GM19395 (cell line): ENCODE results near the gene OGA.

ENCODE experiments used
- ATAC-seq: cut with Tn5 transposase; IDR thresholded peaks from one replicate; pipeline ENCODE4 v1.9.1; 2021; ENCODE audit warnings: mild to moderate bottlenecking, moderate library complexity; ENCODE audit not compliant: unreplicated experiment

OGA gene

DNA sequence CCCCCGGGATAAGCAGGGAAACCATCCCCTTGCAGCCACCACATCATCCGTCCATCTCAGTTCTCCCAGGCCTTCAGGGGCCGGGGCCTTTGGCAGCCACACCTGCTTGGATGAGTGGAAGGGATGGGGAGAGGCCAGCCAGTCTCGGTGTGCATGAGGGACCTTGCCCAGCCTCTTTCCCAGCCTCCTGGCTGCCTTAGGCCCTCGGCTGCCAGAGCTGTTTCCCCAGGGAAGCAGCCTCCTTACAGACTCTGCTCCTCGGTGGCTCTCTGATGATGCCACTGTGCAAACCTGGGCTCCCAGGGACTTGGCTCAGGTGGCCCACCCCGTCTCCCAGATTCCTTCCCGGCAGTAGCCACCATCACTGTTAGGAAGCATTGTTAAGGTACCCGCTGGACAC lies 57.0 kb downstream of the OGA start:
- no peak for ATAC-seq

DNA sequence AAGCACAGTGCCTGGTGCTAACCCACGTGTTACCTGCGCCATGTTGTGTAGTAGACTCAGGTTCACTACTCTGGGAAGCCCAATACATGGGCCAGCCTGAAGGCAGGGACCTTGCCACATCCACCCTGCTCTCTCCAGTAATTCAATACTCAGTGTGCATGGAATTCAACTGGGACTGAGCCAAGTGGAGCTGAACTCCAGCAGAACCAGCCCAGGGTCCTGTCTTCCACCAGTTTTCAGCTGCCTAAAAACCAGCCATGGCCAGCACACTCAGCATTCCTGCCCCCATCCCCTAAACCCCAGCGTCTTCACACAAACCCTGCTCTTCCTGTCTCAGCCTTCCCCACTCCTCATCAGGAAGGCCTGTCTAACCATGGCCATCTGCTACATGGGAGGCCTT lies 57.7 kb downstream of the OGA start:
- no peak for ATAC-seq

DNA sequence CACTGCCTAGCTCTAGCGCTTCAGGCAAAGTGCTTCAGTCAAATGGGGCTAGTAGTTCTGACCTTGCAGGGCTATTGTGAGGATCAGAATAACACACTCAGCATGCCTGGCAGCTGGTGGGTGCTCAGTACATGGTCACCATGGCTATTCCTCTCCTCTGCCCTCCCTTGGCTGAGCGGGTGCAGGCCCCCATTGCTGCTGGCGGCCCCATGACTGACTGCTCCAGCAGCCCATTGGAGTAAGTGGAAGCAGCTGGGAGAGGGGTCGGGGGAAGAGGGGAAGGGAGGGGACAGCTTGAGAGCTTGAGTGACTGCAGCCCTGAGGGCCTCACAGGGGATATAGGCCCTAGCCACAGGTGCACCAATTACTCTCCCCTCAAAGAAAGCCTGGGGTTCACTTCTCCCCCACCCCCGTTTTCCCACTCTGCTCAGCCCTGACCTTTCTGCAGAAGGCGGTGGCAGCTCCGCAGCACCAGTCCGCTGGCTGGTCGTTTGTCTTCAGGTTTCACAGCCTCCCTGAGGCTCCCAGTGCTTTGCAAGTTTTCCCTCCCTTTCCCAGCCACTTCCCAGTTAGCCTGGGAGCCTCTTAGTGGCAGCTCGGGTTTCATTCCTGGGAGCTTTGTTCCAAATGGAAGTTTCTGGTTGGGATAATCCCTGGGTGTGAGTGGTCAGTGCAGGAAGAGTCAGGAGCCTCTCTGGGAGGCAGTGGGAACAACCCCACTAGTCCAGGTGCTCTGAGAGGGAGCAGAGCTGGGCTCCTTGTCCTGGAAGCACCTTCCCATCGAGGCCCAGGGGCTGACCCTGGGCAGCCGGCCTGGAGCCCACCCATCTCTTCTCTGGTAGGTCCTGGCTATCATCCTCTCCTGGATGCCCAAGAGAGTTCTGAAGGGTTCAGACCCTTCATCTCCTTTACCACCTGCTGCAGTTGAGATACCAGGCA lies 58.7 kb downstream of the OGA start:
- no peak for ATAC-seq

DNA sequence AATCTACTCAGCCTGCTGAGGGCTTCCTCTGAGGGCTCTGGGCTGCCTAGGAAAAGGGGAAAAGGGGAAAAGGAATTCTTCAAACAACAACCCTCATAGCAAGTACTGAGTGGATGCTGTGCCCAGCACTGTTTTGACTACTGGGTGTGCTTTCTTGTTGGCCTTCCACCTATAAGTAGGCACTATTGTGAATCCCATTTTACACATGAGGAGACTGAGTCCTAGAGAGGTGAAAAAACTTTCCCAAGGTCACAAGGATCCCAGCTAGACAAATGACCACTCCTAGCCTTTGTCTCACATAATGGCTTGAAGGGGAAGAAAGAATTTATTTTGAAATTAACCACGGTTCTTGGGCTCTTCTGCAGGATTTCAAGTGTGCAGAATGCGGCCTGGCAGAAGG lies 59.4 kb downstream of the OGA start:
- no peak for ATAC-seq

DNA sequence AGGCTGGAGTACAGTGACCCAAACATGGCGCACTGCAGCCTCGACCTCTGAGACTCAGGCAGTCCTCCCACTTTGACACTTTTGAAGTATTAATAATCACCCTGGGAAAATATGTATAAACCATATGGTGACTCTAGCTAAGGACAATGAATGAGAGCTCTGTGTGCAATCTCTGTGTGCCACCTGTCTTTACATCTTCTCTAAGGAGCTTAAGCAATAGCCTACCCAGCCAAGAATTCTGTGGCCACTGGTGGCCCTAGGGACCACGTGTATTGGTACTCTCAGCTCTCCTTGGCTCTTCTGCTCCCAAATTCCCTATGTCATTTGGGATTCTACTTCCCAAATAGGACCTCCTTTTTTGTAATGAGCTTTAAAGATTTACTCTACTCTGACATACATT lies 66.0 kb downstream of the OGA start:
- ATAC-seq, result no peak

DNA sequence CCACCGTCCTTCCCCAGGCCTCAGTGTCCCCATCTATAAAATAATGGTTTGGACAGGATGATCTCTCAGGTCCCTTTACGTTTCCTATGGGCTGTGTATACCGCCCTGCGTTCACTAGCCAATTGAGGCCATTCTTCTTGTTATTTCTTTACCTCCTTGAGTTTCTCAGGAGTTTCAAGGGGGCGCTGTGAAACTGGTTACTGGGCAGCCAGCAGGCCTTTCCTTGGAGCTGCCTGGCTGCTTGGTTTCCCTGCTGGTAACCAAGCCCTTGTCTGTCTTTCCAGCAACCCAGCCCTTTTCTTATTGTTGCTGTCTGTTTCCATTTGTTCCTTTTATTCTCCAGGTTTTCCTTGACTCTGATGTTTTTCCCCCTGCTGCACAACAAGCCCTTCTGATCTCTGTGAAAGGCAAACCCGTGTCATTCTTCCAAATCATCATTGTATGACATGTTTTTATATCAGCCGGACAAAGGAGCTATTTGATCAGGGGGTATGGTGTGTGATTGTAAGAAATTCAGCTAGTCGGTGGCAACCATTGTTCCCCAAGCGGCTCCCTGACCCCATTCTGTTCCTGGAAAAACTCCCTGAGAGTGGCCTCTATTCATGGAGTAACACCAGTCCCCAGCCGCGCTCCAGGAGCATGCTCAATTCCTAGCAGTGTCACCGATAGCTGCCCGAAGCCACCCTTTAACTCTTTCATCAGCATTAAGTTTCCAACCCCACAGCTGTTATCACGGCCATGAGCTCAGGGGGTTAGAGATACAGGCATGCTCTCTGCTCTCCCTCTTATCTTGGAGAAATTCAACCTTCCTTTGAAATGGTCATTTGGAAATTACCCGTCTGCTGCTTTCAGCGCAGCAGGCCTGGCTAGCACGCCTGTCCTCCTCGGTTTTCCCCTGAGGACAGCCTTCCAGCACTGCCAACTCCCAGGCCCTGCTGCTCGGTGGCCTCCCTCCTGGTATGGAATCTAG lies 68.9 kb downstream of the OGA start:
- no peak for ATAC-seq

DNA sequence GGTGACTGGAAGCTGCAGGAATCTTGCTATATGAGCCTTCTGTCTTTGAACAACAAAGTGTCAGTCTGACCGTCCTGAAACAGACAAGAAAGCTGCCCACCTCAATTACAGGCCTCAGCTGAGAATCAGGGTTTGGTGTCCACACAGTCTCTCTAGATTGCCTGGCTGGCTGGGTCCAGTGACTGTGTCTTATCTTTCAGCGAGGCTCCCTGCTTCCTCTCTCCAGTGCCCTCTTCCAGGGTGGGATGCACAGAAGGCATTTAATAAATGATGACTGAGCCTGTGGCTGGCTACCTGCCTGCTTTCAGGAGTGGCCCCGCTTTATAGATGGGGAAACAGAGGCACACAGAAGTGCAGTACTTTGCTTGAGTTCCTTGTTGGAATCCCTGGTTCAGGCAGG lies 69.7 kb downstream of the OGA start:
- no peak for ATAC-seq

DNA sequence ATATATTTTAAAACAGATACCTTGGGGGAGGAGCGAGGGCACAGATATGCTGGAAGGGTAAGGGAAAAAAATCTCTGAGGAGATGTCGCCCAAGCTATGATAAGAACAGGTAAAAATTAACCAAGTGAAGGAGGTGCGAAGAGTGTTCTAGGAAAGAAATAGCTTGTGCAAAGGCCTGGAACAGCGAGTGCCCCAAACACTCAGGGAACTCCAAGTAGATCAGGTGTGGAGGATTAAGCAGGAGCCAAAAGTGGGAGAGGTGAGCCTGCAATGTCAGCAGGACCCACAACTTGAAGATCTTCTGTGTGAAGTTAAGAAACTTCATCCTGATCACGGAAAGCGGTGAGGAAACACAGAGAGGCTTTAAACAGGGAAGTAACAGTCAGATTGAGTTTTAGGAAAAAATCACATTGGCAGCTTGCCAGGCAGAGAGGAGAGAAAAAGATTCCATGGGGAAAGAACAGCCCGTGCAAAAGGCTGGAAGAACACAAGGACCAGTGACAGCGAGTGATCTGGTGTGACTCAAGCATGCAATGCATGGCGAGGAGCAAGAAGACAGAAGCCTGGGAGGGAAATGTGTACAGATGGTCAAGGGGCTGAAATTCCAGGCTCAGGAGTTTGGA lies 73.1 kb downstream of the OGA start:
- no peak for ATAC-seq

DNA sequence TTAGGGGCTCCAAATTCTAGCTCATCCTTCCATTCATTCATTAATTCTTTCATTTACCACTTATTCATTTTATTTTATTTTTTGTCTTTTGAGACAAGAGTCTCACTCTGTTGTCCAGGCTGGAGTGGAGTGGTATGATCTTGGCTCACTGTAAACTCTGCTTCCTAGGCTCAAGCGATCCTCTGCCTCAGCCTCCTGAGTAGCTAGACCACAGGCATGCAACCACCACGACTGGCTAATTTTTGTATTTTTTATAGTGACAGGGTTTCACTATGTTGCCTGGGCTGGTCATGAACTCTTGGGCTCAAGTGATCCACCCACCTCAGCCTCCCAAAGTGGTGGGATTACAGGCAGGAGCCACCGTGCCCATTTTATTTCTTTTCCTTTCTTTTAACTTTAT lies 74.0 kb downstream of the OGA start:
- ATAC-seq, result no peak

DNA sequence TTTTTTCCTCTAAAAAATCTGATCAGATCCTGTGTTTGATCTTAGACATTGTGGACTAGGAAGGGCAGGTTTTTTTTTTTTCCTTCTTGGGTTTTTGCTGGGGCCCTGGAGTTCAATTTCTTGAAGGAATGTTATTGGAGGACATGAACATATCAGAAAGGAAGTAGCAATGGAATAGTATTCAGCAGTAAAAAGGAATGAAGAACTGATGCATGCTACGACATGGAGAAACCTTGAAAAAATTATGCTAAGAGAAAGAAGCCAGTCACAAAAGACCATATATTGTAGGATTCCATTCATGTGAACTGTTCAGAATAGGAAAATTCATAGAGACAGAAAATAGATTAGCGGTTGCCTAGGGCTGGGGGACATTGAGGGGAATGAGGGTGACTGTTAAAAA lies 76.3 kb downstream of the OGA start:
- no peak for ATAC-seq

DNA sequence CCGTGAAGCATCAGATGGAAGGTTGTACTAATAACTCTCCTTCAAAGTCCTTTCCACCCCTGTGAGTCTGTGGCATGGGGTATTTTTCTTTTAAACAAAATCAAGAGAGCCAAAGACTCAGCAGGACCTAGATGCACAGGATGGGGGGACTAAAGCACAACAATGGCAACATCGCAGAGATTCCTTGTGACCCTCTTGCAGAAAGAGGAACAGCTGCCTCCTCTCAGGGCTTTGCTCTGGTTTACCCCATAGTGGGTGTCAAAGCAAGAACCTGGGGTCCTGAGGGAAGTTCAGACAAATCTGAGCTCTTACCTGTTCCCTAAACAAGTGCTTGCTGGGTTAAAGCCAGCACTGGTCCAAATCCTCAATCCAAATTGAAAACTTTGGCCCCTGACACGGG lies 81.6 kb downstream of the OGA start:
- no peak for ATAC-seq
